HEK293 (cell line): ENCODE results near the gene TNN.

Source experiments
- CTCF ChIA-PET: fragments of 350-600 bp; formaldehyde crosslinking; extraction: SDS; loops from one replicate; lab custom pipeline; 2021; ENCODE audit warnings: antibody characterized with exemption; lab: Yijun Ruan, JAX
- POLR2A ChIA-PET: fragments of 300-600 bp; formaldehyde crosslinking; extraction: SDS; loops from one replicate; lab custom pipeline; 2020; ENCODE audit warnings: antibody characterized with exemption, inconsistent platforms; lab: Yijun Ruan, JAX
- H3K27ac ChIP-seq: fragments of 200-500 bp; sonication (Bioruptor generic); 2 replicates; pipeline ENCODE4 v1.5.1; 2014; ENCODE audit warnings: low read depth, low read length, control low read depth, inconsistent platforms; ENCODE audit errors: extremely low read depth
- H3K36me3 ChIP-seq, 2 experiments: fragments of 200-500 bp in 1 of 2; sonication (Bioruptor generic) in 1 of 2; 1 replicate in 1 of 2; 2 replicates in 1 of 2; pipeline ENCODE4 v1.5.1; 2014 to 2017; ENCODE audit warnings: inconsistent platforms in 2 of 2, low read length in 2 of 2; ENCODE audit not compliant: control insufficient read depth in 2 of 2, insufficient read depth in 1 of 2
- H3K4me1 ChIP-seq: fragments of 200-500 bp; sonication (Bioruptor generic); 2 replicates; pipeline ENCODE4 v1.5.1; 2014; ENCODE audit warnings: mild to moderate bottlenecking, low read length, inconsistent platforms; ENCODE audit not compliant: control insufficient read depth, insufficient read depth
- H3K4me3 ChIP-seq: 2 replicates; pipeline ENCODE4 v1.5.1; 2011; ENCODE audit warnings: low read depth, mild to moderate bottlenecking, control low read depth, low read length, moderate library complexity
- H3K9me3 ChIP-seq: fragments of 200-500 bp; sonication (Bioruptor generic); 2 replicates; pipeline ENCODE4 v1.5.1; 2014; ENCODE audit warnings: low read depth, low read length, inconsistent platforms; ENCODE audit not compliant: control insufficient read depth, insufficient read depth
- BCL11B ChIP-seq: fragments of 450-650 bp; formaldehyde crosslinking; IDR thresholded peaks from 2 replicates; pipeline ENCODE4 v1.5.1; 2016; ENCODE audit warnings: low read depth, missing biosample characterization, missing genetic modification characterization
- GFI1B ChIP-seq: fragments of 450-650 bp; formaldehyde crosslinking; IDR thresholded peaks from 2 replicates; pipeline ENCODE4 v1.5.1; 2016; ENCODE audit warnings: missing biosample characterization, missing genetic modification characterization
- ZBTB21 ChIP-seq: fragments of 450-650 bp; formaldehyde crosslinking; IDR thresholded peaks from 2 replicates; pipeline ENCODE4 v1.5.1; 2017; ENCODE audit warnings: missing biosample characterization, missing genetic modification characterization
- ZNF114 ChIP-seq: fragments of 450-650 bp; formaldehyde crosslinking; IDR thresholded peaks from 2 replicates; pipeline ENCODE4 v1.5.0; 2017; ENCODE audit warnings: missing biosample characterization, missing genetic modification characterization
- ZNF2 ChIP-seq: fragments of 450-650 bp; formaldehyde crosslinking; IDR thresholded peaks from 2 replicates; pipeline ENCODE4 v1.5.1; 2016; ENCODE audit warnings: missing biosample characterization, missing genetic modification characterization
- ZNF23 ChIP-seq: fragments of 450-650 bp; formaldehyde crosslinking; IDR thresholded peaks from 2 replicates; pipeline ENCODE4 v1.5.1; 2016; ENCODE audit warnings: missing biosample characterization, missing genetic modification characterization, borderline replicate concordance
- ZNF266 ChIP-seq: fragments of 450-650 bp; formaldehyde crosslinking; IDR thresholded peaks from 2 replicates; pipeline ENCODE4 v1.5.1; 2016; ENCODE audit warnings: missing biosample characterization, missing genetic modification characterization, low read depth
- ZNF341 ChIP-seq: fragments of 450-650 bp; formaldehyde crosslinking; IDR thresholded peaks from 2 replicates; pipeline ENCODE4; 2016; ENCODE audit warnings: low read depth, missing biosample characterization, missing genetic modification characterization
- ZNF37A ChIP-seq: fragments of 450-650 bp; IDR thresholded peaks from 2 replicates; pipeline ENCODE4 v1.5.1; 2018; ENCODE audit warnings: missing biosample characterization, missing genetic modification characterization
- ZNF391 ChIP-seq: fragments of 450-650 bp; formaldehyde crosslinking; IDR thresholded peaks from 2 replicates; pipeline ENCODE4 v1.5.1; 2016; ENCODE audit warnings: low read depth, missing biosample characterization, missing genetic modification characterization, borderline replicate concordance
- ZNF530 ChIP-seq: fragments of 450-650 bp; formaldehyde crosslinking; IDR thresholded peaks from 2 replicates; pipeline ENCODE4 v1.5.1; 2016; ENCODE audit warnings: low read depth, missing biosample characterization, missing genetic modification characterization
- ZNF560 ChIP-seq: fragments of 450-650 bp; formaldehyde crosslinking; IDR thresholded peaks from 2 replicates; pipeline ENCODE4 v1.5.1; 2017; ENCODE audit warnings: missing biosample characterization, missing genetic modification characterization, borderline replicate concordance
- ZNF629 ChIP-seq: fragments of 450-650 bp; formaldehyde crosslinking; IDR thresholded peaks from 2 replicates; pipeline ENCODE4 v1.5.1; 2017; ENCODE audit warnings: missing biosample characterization, missing genetic modification characterization
- ZNF645 ChIP-seq: fragments of 450-650 bp; formaldehyde crosslinking; IDR thresholded peaks from 2 replicates; pipeline ENCODE4; 2016; ENCODE audit warnings: missing biosample characterization, missing genetic modification characterization
- ZNF785 ChIP-seq: fragments of 450-650 bp; formaldehyde crosslinking; IDR thresholded peaks from 2 replicates; pipeline ENCODE4 v1.5.1; 2016; ENCODE audit warnings: missing biosample characterization, missing genetic modification characterization
- TF ChIP-seq, protein P1 (sequence below): fragments of 450-650 bp; formaldehyde crosslinking; IDR thresholded peaks from 2 replicates; pipeline ENCODE4 v1.5.1; 2016; ENCODE audit warnings: missing biosample characterization, missing genetic modification characterization
- TF ChIP-seq, protein P2 (sequence below): fragments of 450-650 bp; formaldehyde crosslinking; IDR thresholded peaks from 2 replicates; pipeline ENCODE4 v1.5.1; 2016; ENCODE audit warnings: missing biosample characterization, missing genetic modification characterization, low read depth

The TNN gene

DNA sequence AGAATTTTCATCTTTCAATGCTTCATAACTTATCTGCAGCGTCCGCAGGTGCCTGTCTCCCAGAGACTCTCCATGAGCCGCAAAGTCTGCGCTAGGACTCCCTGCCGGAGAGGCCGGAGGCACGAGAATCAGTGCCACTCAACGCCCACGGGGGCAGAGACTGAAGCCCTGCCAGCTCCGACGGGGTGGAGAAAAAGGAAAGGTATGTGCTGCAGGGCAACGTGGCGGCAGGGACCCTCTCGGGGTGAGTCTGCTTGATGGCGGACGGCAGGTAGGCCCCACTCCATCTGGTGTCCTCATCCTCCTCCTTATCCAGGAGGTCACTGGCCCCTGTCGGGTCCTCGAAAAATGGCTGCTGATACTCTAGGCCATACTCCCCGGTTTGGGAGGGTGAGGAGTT lies 22.5 kb upstream of the TNN start:
- POLR2A ChIA-PET: no interaction called here
- CTCF ChIA-PET: no interaction called here
- Histone ChIP-seq H3K4me3 (no peak overlapping the region), H3K4me1 (no peaks in the 10 kb centered on the region), H3K27ac (no peak overlapping the region), H3K36me3 (no peaks in the 10 kb centered on the region), H3K9me3 (no peaks in the 10 kb centered on the region)
- TF ChIP-seq ZNF37A (tag by site-specific recombination): no peak
- no peak for TF ChIP-seq ZNF391 (tag by site-specific recombination)
- no peak for TF ChIP-seq ZNF266 (tag by site-specific recombination)
- TF ChIP-seq, protein P1, sequence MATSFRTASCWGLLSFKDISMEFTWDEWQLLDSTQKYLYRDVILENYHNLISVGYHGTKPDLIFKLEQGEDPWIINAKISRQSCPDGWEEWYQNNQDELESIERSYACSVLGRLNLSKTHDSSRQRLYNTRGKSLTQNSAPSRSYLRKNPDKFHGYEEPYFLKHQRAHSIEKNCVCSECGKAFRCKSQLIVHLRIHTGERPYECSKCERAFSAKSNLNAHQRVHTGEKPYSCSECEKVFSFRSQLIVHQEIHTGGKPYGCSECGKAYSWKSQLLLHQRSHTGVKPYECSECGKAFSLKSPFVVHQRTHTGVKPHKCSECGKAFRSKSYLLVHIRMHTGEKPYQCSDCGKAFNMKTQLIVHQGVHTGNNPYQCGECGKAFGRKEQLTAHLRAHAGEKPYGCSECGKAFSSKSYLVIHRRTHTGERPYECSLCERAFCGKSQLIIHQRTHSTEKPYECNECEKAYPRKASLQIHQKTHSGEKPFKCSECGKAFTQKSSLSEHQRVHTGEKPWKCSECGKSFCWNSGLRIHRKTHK: no peak
- no peak for TF ChIP-seq ZNF785 (tag by site-specific recombination)
- TF ChIP-seq ZNF530 (tag by site-specific recombination): no peak
- TF ChIP-seq, protein P2, sequence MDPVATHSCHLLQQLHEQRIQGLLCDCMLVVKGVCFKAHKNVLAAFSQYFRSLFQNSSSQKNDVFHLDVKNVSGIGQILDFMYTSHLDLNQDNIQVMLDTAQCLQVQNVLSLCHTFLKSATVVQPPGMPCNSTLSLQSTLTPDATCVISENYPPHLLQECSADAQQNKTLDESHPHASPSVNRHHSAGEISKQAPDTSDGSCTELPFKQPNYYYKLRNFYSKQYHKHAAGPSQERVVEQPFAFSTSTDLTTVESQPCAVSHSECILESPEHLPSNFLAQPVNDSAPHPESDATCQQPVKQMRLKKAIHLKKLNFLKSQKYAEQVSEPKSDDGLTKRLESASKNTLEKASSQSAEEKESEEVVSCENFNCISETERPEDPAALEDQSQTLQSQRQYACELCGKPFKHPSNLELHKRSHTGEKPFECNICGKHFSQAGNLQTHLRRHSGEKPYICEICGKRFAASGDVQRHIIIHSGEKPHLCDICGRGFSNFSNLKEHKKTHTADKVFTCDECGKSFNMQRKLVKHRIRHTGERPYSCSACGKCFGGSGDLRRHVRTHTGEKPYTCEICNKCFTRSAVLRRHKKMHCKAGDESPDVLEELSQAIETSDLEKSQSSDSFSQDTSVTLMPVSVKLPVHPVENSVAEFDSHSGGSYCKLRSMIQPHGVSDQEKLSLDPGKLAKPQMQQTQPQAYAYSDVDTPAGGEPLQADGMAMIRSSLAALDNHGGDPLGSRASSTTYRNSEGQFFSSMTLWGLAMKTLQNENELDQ (tag by site-specific recombination): no peak

DNA sequence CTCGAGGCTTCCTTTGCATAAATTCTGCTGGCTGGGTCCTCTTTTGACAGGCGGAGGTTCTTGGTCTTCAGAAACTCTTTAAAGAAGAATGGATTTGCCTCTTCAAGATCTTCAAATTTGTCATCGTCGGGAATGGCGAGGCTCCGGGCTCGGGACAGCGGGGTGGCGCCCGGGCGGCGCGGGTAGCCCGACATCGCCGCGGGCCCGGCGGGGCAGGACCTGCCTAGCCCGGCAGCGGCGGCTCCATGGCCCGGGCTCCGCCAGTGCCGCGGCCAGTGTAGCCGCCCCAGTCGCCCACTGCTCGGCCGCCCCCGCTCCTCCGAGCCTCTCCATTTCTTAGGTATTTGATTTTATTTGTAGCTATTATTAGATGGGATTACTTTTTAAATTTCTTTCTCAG lies 22.1 kb upstream of the TNN start:
- Histone ChIP-seq H3K9me3 (no peaks in the 10 kb centered on the region), H3K36me3 (no peaks in the 10 kb centered on the region), H3K27ac (no peak overlapping the region), H3K4me3 (no peak overlapping the region), H3K4me1 (no peaks in the 10 kb centered on the region)
- ChIA-PET CTCF (no interaction called here), POLR2A (no interaction called here)
- TF ChIP-seq ZNF114 (no peak), ZNF560 (tag by site-specific recombination) (no peak), ZNF645 (tag by site-specific recombination) (no peak), ZNF629 (tag by site-specific recombination) (no peak), ZNF341 (no peak), GFI1B (tag by site-specific recombination) (no peak)

- ChIA-PET POLR2A (no interaction called here), CTCF (no interaction called here)
- no peak overlapping the region for H3K27ac ChIP-seq
- no peak overlapping the region for H3K4me3 ChIP-seq
- TF ChIP-seq BCL11B (tag by site-specific recombination) (no peak), ZNF2 (tag by site-specific recombination) (no peak), ZBTB21 (tag by site-specific recombination) (no peak), ZNF266 (tag by site-specific recombination) (no peak), ZNF23 (tag by site-specific recombination) (no peak)
- no peaks in the 10 kb centered on the region for H3K4me1 ChIP-seq
- no peaks in the 10 kb centered on the region for H3K9me3 ChIP-seq
- no peaks in the 10 kb centered on the region for H3K36me3 ChIP-seq
These were observed 16.6 kb upstream of the TNN start for GRCh38 chr1:175050992-175051391.
